ENCODE data around the gene HOXA6. TPM values are rescaled to one million over a fixed set of nuclear protein-coding genes. Genes with fewer than 3 reads are reported as not detected.

HOXA6 gene
- total and polyA plus RNA-seq, 2 of the 4 experiments (the other 2 are of a cell fraction), result 1.4 to 1.8 TPM

- TF ChIP-seq CHD1 (IDR thresholded peaks at IDR 0.05; ENCODE audit: low read depth, low read length) (no peak), BHLHE40 (IDR thresholded peaks at IDR 0.05; ENCODE audit: low read depth, low read length) (no peak), CTCF (conservative IDR thresholded peaks at IDR 0.05; ENCODE audit: low read depth, low read length) (no peak), POLR2A (IDR thresholded peaks at IDR 0.05; ENCODE audit: low read depth, low read length) (no peak)
Measured at GRCh38 chr7:27156916-27157701, 9.5 kb upstream of the HOXA6 start (continued).
